Left hindlimb (tissue), 1 donor: Measurements from ENCODE around the gene PCSK7.
A peak's percentile ranks its signal among the peaks of the same experiment; 100 is the strongest.
"Not testable (repeated sequence)": the region's sequence is repeated elsewhere in the genome, so short reads cannot be mapped to it uniquely, and the experiment has no call there.

Experiments used
- DNase-seq: peaks from one replicate; pipeline ENCODE4 v3.0.0-alpha.2; 2018

PCSK7 gene

GRCh38 chr11:117195761-117196160 lies 36.1 kb downstream of the PCSK7 start:
- peak; percentile 26 for DNase-seq

GRCh38 chr11:117195258-117195657 lies 36.6 kb downstream of the PCSK7 start:
- peak; percentile 4 for DNase-seq

GRCh38 chr11:117194267-117194666 lies 37.6 kb downstream of the PCSK7 start:
- no peak for DNase-seq

- DNase-seq = no peak
Measured at GRCh38 chr11:117193130-117194020, 38.5 kb downstream of the PCSK7 start.

- DNase-seq = no peak
Measured at GRCh38 chr11:117192401-117192875, 39.4 kb downstream of the PCSK7 start.

- no peak for DNase-seq
Measured at GRCh38 chr11:117191680-117192400, 40.0 kb downstream of the PCSK7 start.

- no peak for DNase-seq
Measured at GRCh38 chr11:117189941-117190544, 41.8 kb downstream of the PCSK7 start.

GRCh38 chr11:117189191-117189940 lies 42.5 kb downstream of the PCSK7 start:
- DNase-seq = no peak

GRCh38 chr11:117188620-117189081 lies 43.2 kb downstream of the PCSK7 start:
- DNase-seq = no peak

- no peak for DNase-seq
Measured at GRCh38 chr11:117187799-117188481, 43.9 kb downstream of the PCSK7 start.

GRCh38 chr11:117187428-117187798 lies 44.5 kb downstream of the PCSK7 start:
- DNase-seq = no peak

GRCh38 chr11:117187007-117187406 lies 44.9 kb downstream of the PCSK7 start:
- no peak for DNase-seq

GRCh38 chr11:117186431-117186761 lies 45.5 kb downstream of the PCSK7 start:
- DNase-seq = no peak

- DNase-seq = no peak
Measured at GRCh38 chr11:117185736-117186430, 46.0 kb downstream of the PCSK7 start.

GRCh38 chr11:117183724-117184349 lies 48.0 kb downstream of the PCSK7 start:
- no peak for DNase-seq

- DNase-seq = not testable (repeated sequence)
Measured at GRCh38 chr11:117183178-117183577, 48.7 kb downstream of the PCSK7 start.

- DNase-seq = no peak
Measured at GRCh38 chr11:117182551-117182935, 49.3 kb downstream of the PCSK7 start.

- DNase-seq = no peak
Measured at GRCh38 chr11:117181586-117182550, 50.0 kb downstream of the PCSK7 start.

GRCh38 chr11:117180661-117181585 lies 51.0 kb downstream of the PCSK7 start:
- DNase-seq = no peak
